ENCODE data around the gene CNDP2. TPM values are rescaled to one million over a fixed set of nuclear protein-coding genes. Genes with fewer than 3 reads are reported as not detected.

The CNDP2 gene
- total RNA-seq: 152 and 193 TPM in 2 replicates

GRCh38 chr18:74495581-74496507 lies at the start of gene CNDP2:
TSS of gene CNDP2 (plus strand) at chr18:74496363. CDS start at chr18:74499974, 3,611 bp downstream.

GRCh38 chr18:74457043-74457724 lies 39.0 kb upstream of the CNDP2 start, which contains the start of gene DIPK1C:
TSS of gene DIPK1C (minus strand) at chr18:74457308. CDS start at chr18:74457259, 49 bp downstream.

GRCh38 chr18:74534150-74534969 lies 38.2 kb downstream of the CNDP2 start, which contains the start of gene CNDP1:
TSS of gene CNDP1 (plus strand) at chr18:74534500. CDS start at chr18:74534668, 168 bp downstream.

Other genes starting within 250 kb of the CNDP2 start
- 80.2 and 99.1 TPM in 2 replicates for gene CYB5A, start 204.4 kb upstream of the CNDP2 start, total RNA-seq
- not detected in 2 replicates for gene C18orf63, start 180.5 kb upstream of the CNDP2 start, total RNA-seq
- 0.13 TPM in 1 of 2 replicates, not detected in the other for gene DIPK1C, start 39.1 kb upstream of the CNDP2 start, total RNA-seq
- not detected in 2 replicates for gene CNDP1, start 38.1 kb downstream of the CNDP2 start, total RNA-seq
- gene ZNF407, start 101.5 kb downstream of the CNDP2 start, total RNA-seq: 4.7 and 6.0 TPM in 2 replicates